ENCODE measurements around the gene ZG16. TPM values are rescaled to one million over a fixed set of nuclear protein-coding genes. Genes with fewer than 3 reads are reported as not detected.
A peak's percentile ranks its signal among the peaks of the same experiment; 100 is the strongest.
"Not testable (repeated sequence)": the region's sequence is repeated elsewhere in the genome, so short reads cannot be mapped to it uniquely, and the experiment has no call there.

The ZG16 gene
- total RNA-seq, 5 donors from 2014 or later (not counting 1 experiment from before 2014, with no cell fraction given) = 0.09 to 0.15 TPM; not detected in 3

DNA sequence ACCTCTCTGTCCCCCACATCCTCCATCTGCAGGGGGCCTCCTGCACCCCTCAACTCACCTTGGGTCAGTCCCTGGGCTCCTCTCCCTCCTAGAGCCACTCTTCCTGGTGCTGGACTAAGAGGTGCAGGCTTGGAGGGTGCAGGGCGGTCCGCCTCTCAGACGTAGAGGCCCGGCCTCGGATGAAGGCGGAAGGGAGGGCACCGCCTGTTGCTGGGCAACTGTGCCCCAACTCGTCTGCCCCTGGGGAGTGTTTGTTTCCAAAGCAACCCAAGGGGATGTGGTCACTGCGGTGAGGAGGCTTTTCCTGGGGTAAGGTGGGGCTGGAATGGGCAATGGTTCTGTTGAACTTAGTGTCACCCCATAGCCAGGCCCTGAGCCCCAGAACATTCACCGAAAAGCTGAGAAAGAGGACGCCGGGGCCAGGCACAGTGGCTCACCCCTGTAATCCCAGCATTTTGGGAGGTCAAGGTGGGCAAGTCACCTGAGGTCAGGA, 32.2 kb upstream of the ZG16 start, which contains the start of gene C16orf54:
Gene C16orf54 (minus strand): TSS at position 138 of the 493 bp plus-strand sequence. CDS start 1,039 bp downstream, outside the sequence.
- peak within 1 kb of the TSS; percentile 98 for H3K27ac ChIP-seq (ENCODE audit: low read length)
- no peaks in the 10 kb centered on the region for H3K9me3 ChIP-seq
- H3K27ac Mint-ChIP-seq = peak within 1 kb of the TSS; percentile 98 to 99
- peaks cover 44 to 74% of the 10 kb centered on the region in 2 experiments for H3K4me1 ChIP-seq (ENCODE audit: control insufficient read depth in 1 of 2, extremely low read depth in 1 of 2, insufficient read depth in 2 of 2, low read length in 2 of 2)
- H3K4me3 Mint-ChIP-seq = peak within 1 kb of the TSS; percentile 98 to 99 (median 98)
- 0% methylated on average over 9 of the region's 12 CpGs for WGBS (ENCODE audit: insufficient coverage)
- peaks cover 52% of the 10 kb centered on the region for H3K36me3 Mint-ChIP-seq
- POLR2A ChIA-PET = interaction anchor here (0.6 to 1.0 kb wide), 7 partner anchors 8 to 70 kb away, joined by 3 to 12 read pairs (median 4); partner anchors contain the start of genes KIF22 (in 1 of the 2) and PAGR1 (in 1 of the 2)
- peaks cover 64 to 70% (median 65%) of the 10 kb centered on the region in 3 donors for H3K4me1 Mint-ChIP-seq
- peaks cover 12 to 44% of the 10 kb centered on the region in 2 donors for H3K36me3 ChIP-seq (ENCODE audit: control insufficient read depth in 2 of 2, extremely low read depth in 1 of 2, insufficient read depth in 1 of 2, low read length in 1 of 2)
- DNase-seq = peak; percentile 86 to 97 (median 94)
- peak within 1 kb of the TSS; percentile 80 to 94 for H3K4me3 ChIP-seq (ENCODE audit: control insufficient read depth in 1 of 2, extremely low read depth in 1 of 2, low read length in 1 of 2)
- CTCF ChIA-PET = interaction anchor here (0.6 to 3.3 kb wide), 4 partner anchors 44 to 70 kb away, joined by 3 to 15 read pairs (median 10); partner anchors contain the start of genes KIF22 (in 1 of the 2) and PAGR1 (in 1 of the 2)
- no peaks in the 10 kb centered on the region for H3K27me3 ChIP-seq (replicated peaks in 1 of 2; ENCODE audit: control insufficient read depth in 2 of 2, extremely low read depth in 1 of 2, insufficient read depth in 2 of 2, low read length in 1 of 2)
- peak; percentile 83 to 89 (median 86) for ATAC-seq (replicated peaks in 1 of 4)
- no peaks in the 10 kb centered on the region for H3K9me3 Mint-ChIP-seq
- H3K27me3 Mint-ChIP-seq = peaks cover 0 to 2% of the 10 kb centered on the region in 2 donors

- POLR2A ChIA-PET = interaction anchor here (0.6 to 1.0 kb wide), 9 partner anchors 7 to 69 kb away, joined by 3 to 12 read pairs (median 5); partner anchors contain the start of genes KIF22 (in 2 of the 2) and PAGR1 (in 1 of the 2)
- peak overlapping the region; percentile 80 to 94 for H3K4me3 ChIP-seq (ENCODE audit: control insufficient read depth in 1 of 2, extremely low read depth in 1 of 2, low read length in 1 of 2)
- H3K9me3 ChIP-seq; ATAC-seq (replicated peaks in 1 of 4); H3K27me3 ChIP-seq (replicated peaks in 1 of 2; ENCODE audit: control insufficient read depth in 2 of 2, extremely low read depth in 1 of 2, insufficient read depth in 2 of 2, low read length in 1 of 2); H3K9me3 Mint-ChIP-seq; H3K27me3 Mint-ChIP-seq: not testable (repeated sequence)
- 24% methylated on average over 2 of the region's 4 CpGs for WGBS (ENCODE audit: insufficient coverage)
- peaks cover 58 to 66% (median 59%) of the 10 kb centered on the region in 3 donors for H3K4me1 Mint-ChIP-seq
- H3K36me3 Mint-ChIP-seq = peaks cover 46% of the 10 kb centered on the region
- peak in 1 of 35 experiments; percentile 45 for DNase-seq
- H3K36me3 ChIP-seq (ENCODE audit: control insufficient read depth in 2 of 2, extremely low read depth in 1 of 2, insufficient read depth in 1 of 2, low read length in 1 of 2) = peaks cover 12 to 41% of the 10 kb centered on the region in 2 donors
- CTCF ChIA-PET = interaction anchor here (0.6 to 3.3 kb wide), 4 partner anchors 44 to 69 kb away, joined by 3 to 15 read pairs (median 10); partner anchors contain the start of genes KIF22 (in 1 of the 2) and PAGR1 (in 1 of the 2)
- H3K27ac ChIP-seq (ENCODE audit: low read length) = peak overlapping the region; percentile 98
- H3K27ac Mint-ChIP-seq = peak overlapping the region; percentile 98 to 99
- peaks cover 38 to 68% of the 10 kb centered on the region in 2 experiments for H3K4me1 ChIP-seq (ENCODE audit: control insufficient read depth in 1 of 2, extremely low read depth in 1 of 2, insufficient read depth in 2 of 2, low read length in 2 of 2)
- H3K4me3 Mint-ChIP-seq = peak overlapping the region; percentile 98 to 99 (median 98)
Observed at GRCh38 chr16:29746518-29746917, 31.5 kb upstream of the ZG16 start.

DNA sequence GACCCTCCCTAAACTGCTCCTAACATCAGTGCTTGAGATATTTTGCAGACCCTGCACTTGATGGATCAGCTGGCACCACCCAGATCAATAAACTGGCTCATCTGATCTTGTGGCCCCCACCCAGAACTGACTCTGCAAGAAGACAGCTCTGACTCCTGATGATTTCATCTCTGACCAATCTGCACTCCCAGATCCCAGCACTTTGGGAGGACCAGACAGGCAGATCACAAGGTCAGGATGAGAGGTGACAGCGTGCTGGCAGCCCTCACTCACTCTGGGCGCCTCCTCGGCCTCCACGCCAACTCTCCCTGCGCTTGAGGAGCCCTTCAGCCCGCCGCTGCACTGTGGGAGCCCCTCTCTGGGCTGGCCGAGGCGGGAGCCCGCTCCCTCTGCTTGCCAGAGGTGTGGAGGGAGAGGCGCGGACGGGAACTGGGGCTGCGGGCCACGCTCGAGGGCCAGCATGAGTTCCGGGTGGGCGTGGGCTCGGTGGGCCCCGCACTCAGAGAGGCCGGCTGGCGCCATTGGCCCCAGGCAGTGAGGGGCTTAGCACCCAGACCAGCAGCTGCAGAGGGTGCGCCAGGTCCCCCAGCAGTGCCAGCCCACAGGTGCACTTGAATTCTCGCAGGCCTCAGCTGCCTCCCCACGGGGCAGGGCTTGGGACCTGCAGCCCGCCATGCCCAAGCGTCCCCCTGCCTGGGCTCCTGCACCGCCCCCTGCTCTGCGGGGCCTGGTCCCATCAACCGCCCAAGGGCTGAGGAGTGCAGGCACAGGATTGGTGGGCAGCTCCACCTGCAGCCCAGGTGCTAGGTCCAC, 29.9 kb upstream of the ZG16 start:
- Histone ChIP-seq H3K27me3 (replicated peaks in 1 of 2; ENCODE audit: control insufficient read depth in 2 of 2, extremely low read depth in 1 of 2, insufficient read depth in 2 of 2, low read length in 1 of 2) (no peaks in the 10 kb centered on the region), H3K9me3 (no peaks in the 10 kb centered on the region), H3K36me3 (ENCODE audit: control insufficient read depth in 2 of 2, extremely low read depth in 1 of 2, insufficient read depth in 1 of 2, low read length in 1 of 2) (peaks cover 12 to 25% of the 10 kb centered on the region in 2 donors), H3K27ac (ENCODE audit: low read length) (peak overlapping the region; percentile 23), H3K4me1 (ENCODE audit: control insufficient read depth in 1 of 2, extremely low read depth in 1 of 2, insufficient read depth in 2 of 2, low read length in 2 of 2) (peaks cover 29 to 52% of the 10 kb centered on the region in 2 experiments), H3K4me3 (ENCODE audit: control insufficient read depth in 1 of 2, extremely low read depth in 1 of 2, low read length in 1 of 2) (no peak overlapping the region)
- ChIA-PET POLR2A (no interaction called here), CTCF (interaction anchor here in 1 of 2 donors (0.7 to 1.0 kb wide), 2 partner anchors 10 to 47 kb away, joined by 3 read pairs; no protein-coding TSS in a partner anchor)
- Mint-ChIP-seq H3K36me3 (peaks cover 30% of the 10 kb centered on the region), H3K9me3 (no peaks in the 10 kb centered on the region), H3K4me3 (peak overlapping the region in 2 of 3 donors; percentile 19 to 24), H3K27ac (peak overlapping the region; percentile 98 to 99), H3K27me3 (peaks cover 0 to 2% of the 10 kb centered on the region in 2 donors), H3K4me1 (peaks cover 42 to 51% (median 43%) of the 10 kb centered on the region in 3 donors)
- ATAC-seq (replicated peaks in 1 of 4) = no peak
- 99% methylated on average over 30 of the region's 30 CpGs for WGBS (ENCODE audit: insufficient coverage)
- DNase-seq = no peak

GRCh38 chr16:29748760-29749149, 29.3 kb upstream of the ZG16 start:
- Histone ChIP-seq H3K36me3 (ENCODE audit: control insufficient read depth in 2 of 2, extremely low read depth in 1 of 2, insufficient read depth in 1 of 2, low read length in 1 of 2) (peaks cover 6 to 19% of the 10 kb centered on the region in 2 donors), H3K27ac (ENCODE audit: low read length) (peak overlapping the region; percentile 23), H3K4me1 (ENCODE audit: control insufficient read depth in 1 of 2, extremely low read depth in 1 of 2, insufficient read depth in 2 of 2, low read length in 2 of 2) (peaks cover 24 to 46% of the 10 kb centered on the region in 2 experiments)
- peaks cover 36 to 48% (median 39%) of the 10 kb centered on the region in 3 donors for H3K4me1 Mint-ChIP-seq
- H3K36me3 Mint-ChIP-seq = peaks cover 24% of the 10 kb centered on the region
- ATAC-seq (replicated peaks in 1 of 4); H3K27me3 ChIP-seq (replicated peaks in 1 of 2; ENCODE audit: control insufficient read depth in 2 of 2, extremely low read depth in 1 of 2, insufficient read depth in 2 of 2, low read length in 1 of 2); H3K9me3 ChIP-seq; H3K27me3 Mint-ChIP-seq; DNase-seq; H3K9me3 Mint-ChIP-seq; POLR2A ChIA-PET; H3K4me3 ChIP-seq (ENCODE audit: control insufficient read depth in 1 of 2, extremely low read depth in 1 of 2, low read length in 1 of 2): not testable (repeated sequence)
- H3K4me3 Mint-ChIP-seq = peak overlapping the region in 1 of 3 donors; percentile 7
- WGBS (ENCODE audit: insufficient coverage) = 94% methylated on average over 4 of the region's 4 CpGs
- CTCF ChIA-PET = interaction anchor here in 1 of 2 donors (0.7 to 1.0 kb wide), 2 partner anchors 10 to 48 kb away, joined by 3 read pairs; no protein-coding TSS in a partner anchor
- peak overlapping the region; percentile 81 to 82 for H3K27ac Mint-ChIP-seq

DNA sequence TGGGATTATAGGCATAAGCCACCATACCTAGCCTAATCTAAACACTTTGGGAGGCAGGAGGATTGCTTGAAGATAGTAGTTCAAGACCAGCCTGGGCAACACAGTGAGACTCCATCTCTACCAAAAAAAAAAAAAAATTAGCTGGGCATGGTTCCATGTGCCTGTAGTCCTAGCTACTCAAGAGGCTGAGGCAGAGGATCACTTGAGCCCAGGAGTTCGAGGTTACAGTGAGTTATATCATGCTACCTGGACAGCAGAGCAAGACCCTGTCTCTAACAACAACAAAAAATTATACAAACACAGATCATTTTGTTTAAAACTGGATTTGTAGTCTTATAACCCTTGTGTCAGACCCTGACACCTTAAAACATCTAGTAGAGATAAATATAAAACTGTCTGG, 24.5 kb upstream of the ZG16 start:
- no peak for DNase-seq
- peak overlapping the region in 1 of 2 donors; percentile 61 for H3K27ac Mint-ChIP-seq
- ATAC-seq (replicated peaks in 1 of 4) = no peak
- CTCF ChIA-PET = interaction anchor here in 1 of 2 donors (0.7 kb wide), 1 partner anchor 24 kb away, joined by 7 read pairs; no protein-coding TSS in a partner anchor
- WGBS (ENCODE audit: insufficient coverage) = no CpG with 5 or more reads among the region's 1 CpG
- H3K9me3 Mint-ChIP-seq = no peaks in the 10 kb centered on the region
- H3K4me1 Mint-ChIP-seq = peaks cover 41 to 48% (median 43%) of the 10 kb centered on the region in 3 donors
- H3K36me3 Mint-ChIP-seq = peaks cover 6% of the 10 kb centered on the region
- no peaks in the 10 kb centered on the region for H3K9me3 ChIP-seq
- H3K27ac ChIP-seq (ENCODE audit: low read length) = no peak overlapping the region
- POLR2A ChIA-PET = interaction anchor here (0.6 to 1.4 kb wide), 2 partner anchors 7 to 15 kb away, joined by 3 to 5 read pairs; partner anchors contain the start of gene C16orf54 (in 1 of the 2)
- no peaks in the 10 kb centered on the region for H3K27me3 Mint-ChIP-seq
- no peak overlapping the region for H3K4me3 ChIP-seq (ENCODE audit: control insufficient read depth in 1 of 2, extremely low read depth in 1 of 2, low read length in 1 of 2)
- H3K4me3 Mint-ChIP-seq = no peak overlapping the region
- H3K27me3 ChIP-seq (replicated peaks in 1 of 2; ENCODE audit: control insufficient read depth in 2 of 2, extremely low read depth in 1 of 2, insufficient read depth in 2 of 2, low read length in 1 of 2) = no peaks in the 10 kb centered on the region
- H3K4me1 ChIP-seq (ENCODE audit: control insufficient read depth in 1 of 2, extremely low read depth in 1 of 2, insufficient read depth in 2 of 2, low read length in 2 of 2) = peaks cover 23 to 51% of the 10 kb centered on the region in 2 experiments
- H3K36me3 ChIP-seq (ENCODE audit: control insufficient read depth in 2 of 2, extremely low read depth in 1 of 2, insufficient read depth in 1 of 2, low read length in 1 of 2) = peaks cover 0 to 4% of the 10 kb centered on the region in 2 donors
